H9 (cell line): ENCODE data around the gene AATF. TPM values are rescaled to one million over a fixed set of nuclear protein-coding genes. Genes with fewer than 3 reads are reported as not detected.

ENCODE experiments used
- DNase-seq: peaks from one replicate; pipeline ENCODE4 v3.0.0-alpha.2; 2017
- H2AFZ ChIP-seq: one replicate; pipeline ENCODE4 v1.6.1; 2013; ENCODE audit warnings: mild to moderate bottlenecking, low read length, control low read depth, moderate library complexity
- H2AK5ac ChIP-seq: 2 replicates; pipeline ENCODE4 v1.6.1; 2013; ENCODE audit warnings: low read length, control low read depth, mixed read lengths; ENCODE audit not compliant: insufficient read length
- H2BK120ac ChIP-seq: one replicate; pipeline ENCODE4 v1.6.1; 2013; ENCODE audit warnings: low read depth, mild to moderate bottlenecking, low read length, control low read depth, inconsistent platforms; ENCODE audit not compliant: poor library complexity, severe bottlenecking
- H2BK12ac ChIP-seq: 2 replicates; pipeline ENCODE4 v1.6.1; 2013; ENCODE audit warnings: low read length, control low read depth, mixed read lengths, low read depth; ENCODE audit not compliant: insufficient read length
- H2BK15ac ChIP-seq: 2 replicates; pipeline ENCODE4 v1.6.1; 2013; ENCODE audit warnings: low read depth, low read length, control low read depth
- H2BK20ac ChIP-seq: one replicate; pipeline ENCODE4 v1.6.1; 2013; ENCODE audit warnings: low read depth, mild to moderate bottlenecking, low read length, control low read depth, inconsistent platforms; ENCODE audit not compliant: poor library complexity, severe bottlenecking
- H2BK5ac ChIP-seq: 2 replicates; pipeline ENCODE4 v1.6.1; 2013; ENCODE audit warnings: low read length, control low read depth, mixed read lengths; ENCODE audit not compliant: insufficient read length
- H3K14ac ChIP-seq: 2 replicates; pipeline ENCODE4 v1.6.1; 2013; ENCODE audit warnings: low read length, control low read depth; ENCODE audit not compliant: insufficient read depth
- H3K18ac ChIP-seq: 2 replicates; pipeline ENCODE4 v1.6.1; 2013; ENCODE audit warnings: low read depth, mild to moderate bottlenecking, mixed read lengths, low read length, control low read depth; ENCODE audit not compliant: insufficient read length
- H3K23ac ChIP-seq: 2 replicates; pipeline ENCODE4 v1.6.1; 2013; ENCODE audit warnings: low read length, control low read depth, mixed read lengths, low read depth; ENCODE audit not compliant: insufficient read length
- H3K23me2 ChIP-seq: 2 replicates; pipeline ENCODE4 v1.6.1; 2013; ENCODE audit warnings: low read depth, mild to moderate bottlenecking, mixed read lengths, low read length, control low read depth; ENCODE audit not compliant: insufficient read length, poor library complexity, severe bottlenecking
- H3K27ac ChIP-seq: 2 replicates; pipeline ENCODE4 v1.5.1; 2013; ENCODE audit warnings: low read length, control low read depth, mixed read lengths, low read depth; ENCODE audit not compliant: insufficient read length
- H3K27me3 ChIP-seq: 2 replicates; pipeline ENCODE4 v1.6.1; 2013; ENCODE audit warnings: low read length, control low read depth, inconsistent platforms; ENCODE audit not compliant: insufficient read depth
- H3K4ac ChIP-seq: 2 replicates; pipeline ENCODE4 v1.6.1; 2013; ENCODE audit warnings: low read depth, mild to moderate bottlenecking, control low read depth, inconsistent platforms, low read length, moderate library complexity
- H3K4me1 ChIP-seq: 2 replicates; pipeline ENCODE4 v1.6.1; 2013; ENCODE audit warnings: low read length, control low read depth, inconsistent platforms; ENCODE audit not compliant: insufficient read depth
- H3K4me2 ChIP-seq: 2 replicates; pipeline ENCODE4 v1.6.1; 2013; ENCODE audit warnings: low read length, control low read depth, mixed read lengths; ENCODE audit not compliant: insufficient read length, insufficient read depth
- H3K56ac ChIP-seq: 2 replicates; pipeline ENCODE4 v1.6.1; 2013; ENCODE audit warnings: low read depth, mild to moderate bottlenecking, mixed read lengths, low read length, control low read depth; ENCODE audit not compliant: insufficient read length
- H3K79me1 ChIP-seq: 2 replicates; pipeline ENCODE4 v1.6.1; 2013; ENCODE audit warnings: low read depth, mild to moderate bottlenecking, moderate library complexity, low read length, control low read depth, inconsistent platforms; ENCODE audit not compliant: insufficient read depth, poor library complexity, severe bottlenecking
- H3K79me2 ChIP-seq: 2 replicates; pipeline ENCODE4 v1.6.1; 2013; ENCODE audit warnings: low read length, control low read depth, inconsistent platforms; ENCODE audit not compliant: insufficient read depth
- H3K9ac ChIP-seq: 2 replicates; pipeline ENCODE4 v1.6.1; 2013; ENCODE audit warnings: low read length, control low read depth, mixed read lengths; ENCODE audit not compliant: insufficient read length; ENCODE audit errors: extremely low read depth
- H3K9me3 ChIP-seq: one replicate; pipeline ENCODE4 v1.6.1; 2013; ENCODE audit warnings: low read depth, low read length, inconsistent platforms; ENCODE audit not compliant: control insufficient read depth
- H3T11ph ChIP-seq: one replicate; pipeline ENCODE4 v1.6.1; 2013; ENCODE audit warnings: mild to moderate bottlenecking, low read length, control low read depth, inconsistent platforms
- H4K20me1 ChIP-seq: one replicate; pipeline ENCODE4 v1.6.1; 2013; ENCODE audit not compliant: control insufficient read depth, insufficient read length, insufficient read depth
- H4K5ac ChIP-seq: 2 replicates; pipeline ENCODE4 v1.6.1; 2013; ENCODE audit warnings: low read depth, mild to moderate bottlenecking, mixed read lengths, low read length, control low read depth; ENCODE audit not compliant: insufficient read length
- H4K8ac ChIP-seq: replicated peaks from 2 replicates; pipeline ENCODE4 v1.6.1; 2013; ENCODE audit warnings: low read length, control low read depth, mixed read lengths, low read depth; ENCODE audit not compliant: insufficient read length
- H4K91ac ChIP-seq: 2 replicates; pipeline ENCODE4 v1.6.1; 2013; ENCODE audit warnings: low read depth, mild to moderate bottlenecking, moderate library complexity, mixed read lengths, low read length, control low read depth; ENCODE audit not compliant: insufficient read length
- H3K27ac Mint-ChIP-seq, 3 experiments: 2 replicates in 2 of 3; 3 replicates in 1 of 3; pipeline ENCODE4 v1.8.0; 2020 to 2021; ENCODE audit warnings: mixed read lengths in 3 of 3, mild to moderate bottlenecking in 1 of 3, moderate library complexity in 1 of 3
- H3K27me3 Mint-ChIP-seq: 2 replicates; pipeline ENCODE4 v1.8.0; 2021; ENCODE audit warnings: low read depth, mild to moderate bottlenecking, moderate library complexity, mixed read lengths
- H3K36me3 Mint-ChIP-seq, 3 experiments: 2 replicates in 2 of 3; 3 replicates in 1 of 3; pipeline ENCODE4 v1.8.0; 2020 to 2021; ENCODE audit warnings: low read depth in 3 of 3, mixed read lengths in 3 of 3; ENCODE audit not compliant: insufficient read depth in 1 of 3
- H3K4me1 Mint-ChIP-seq, 2 experiments: 2 replicates each; pipeline ENCODE4 v1.8.0; 2020; ENCODE audit warnings: mixed read lengths in 2 of 2
- H3K4me3 Mint-ChIP-seq, 2 experiments: 2 replicates in 1 of 2; 3 replicates in 1 of 2; pipeline ENCODE4 v1.8.0; 2020 to 2021; ENCODE audit warnings: mild to moderate bottlenecking in 2 of 2, mixed read lengths in 2 of 2, moderate library complexity in 1 of 2
- H3K9me3 Mint-ChIP-seq, 2 experiments: 2 replicates in 1 of 2; 3 replicates in 1 of 2; pipeline ENCODE4 v1.8.0; 2020; ENCODE audit warnings: mild to moderate bottlenecking in 2 of 2, mixed read lengths in 2 of 2, moderate library complexity in 1 of 2
- WGBS: extraction: QIAGEN DNeasy Blood & Tissue Kit; methylation state at CpG from one replicate; pipeline ENCODE4 v1.1.7; 2013; ENCODE audit warnings: missing lambda C conversion rate, low lambda C conversion rate, mixed read lengths; ENCODE audit not compliant: insufficient read length; ENCODE audit errors: extremely low coverage; 5-methylcytosine and 5-hydroxymethylcytosine counted together
- total RNA-seq: library from RNA; stranded (reverse); gene quantifications from 2 replicates; pipeline ENCODE4 v1.2.1, GENCODE V29; 2021
- TF ChIP-seq, protein P1 (sequence below): fragments of 200-600 bp; sonication (generic); conservative IDR thresholded peaks from 3 replicates; pipeline ENCODE4 v1.8.0; 2021; ENCODE audit warnings: antibody characterized with exemption, mild to moderate bottlenecking

AATF gene
- total RNA-seq, 1 experiment from 2014 or later = 69.6 TPM

DNA sequence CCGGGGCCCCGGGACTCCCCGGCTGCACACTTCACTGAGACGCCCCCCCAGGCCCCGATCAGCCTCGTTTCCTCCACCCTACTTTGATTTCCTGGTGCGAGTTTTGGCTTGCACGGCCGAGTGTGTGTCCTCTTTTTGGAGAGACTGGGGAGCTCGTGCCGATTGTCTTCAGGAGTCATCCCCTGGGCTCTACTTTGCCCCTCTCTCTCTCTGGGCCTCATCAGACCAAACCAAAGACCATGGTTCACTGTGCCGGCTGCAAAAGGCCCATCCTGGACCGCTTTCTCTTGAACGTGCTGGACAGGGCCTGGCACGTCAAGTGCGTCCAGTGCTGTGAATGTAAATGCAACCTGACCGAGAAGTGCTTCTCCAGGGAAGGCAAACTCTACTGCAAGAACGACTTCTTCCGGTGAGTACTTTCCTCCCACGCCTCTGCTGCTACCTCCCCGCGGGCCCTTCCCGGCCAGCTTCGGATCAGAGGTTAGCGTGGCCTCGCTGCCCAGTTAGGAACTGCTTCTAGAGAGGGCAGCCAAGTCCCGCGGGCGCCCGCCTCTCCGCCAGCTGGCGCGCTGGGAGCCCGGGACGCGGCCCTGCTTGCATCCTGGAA lies 10.7 kb upstream of the AATF start:
- no peak overlapping the region for H2AK5ac ChIP-seq
- H3K79me2 ChIP-seq = no peaks in the 10 kb centered on the region
- H2BK120ac ChIP-seq = no peak overlapping the region
- no peak overlapping the region for H3K56ac ChIP-seq
- H4K20me1 ChIP-seq = peaks cover 4% of the 10 kb centered on the region
- H2AFZ ChIP-seq = no peak overlapping the region
- H3K4me2 ChIP-seq = peak overlapping the region; percentile 65
- no peak overlapping the region for H2BK15ac ChIP-seq
- H3K9ac ChIP-seq = no peak overlapping the region
- no peaks in the 10 kb centered on the region; a peak in 1 of 7 replicates for H3K36me3 Mint-ChIP-seq
- H3K23me2 ChIP-seq = peaks cover 30% of the 10 kb centered on the region
- H3K27ac ChIP-seq = no peak overlapping the region
- no CpG with 5 or more reads among the region's 36 CpGs for WGBS
- no peaks in the 10 kb centered on the region for H3K79me1 ChIP-seq
- H2BK20ac ChIP-seq = no peak overlapping the region
- no peak overlapping the region for H3K23ac ChIP-seq
- no peaks in the 10 kb centered on the region for H3K9me3 ChIP-seq
- H3K27me3 ChIP-seq = peaks cover 86% of the 10 kb centered on the region
- peak; percentile 81 for DNase-seq
- no peak overlapping the region for H3K4ac ChIP-seq
- no peak overlapping the region for H3T11ph ChIP-seq
- no peak overlapping the region for H4K8ac ChIP-seq
- TF ChIP-seq, protein P1, sequence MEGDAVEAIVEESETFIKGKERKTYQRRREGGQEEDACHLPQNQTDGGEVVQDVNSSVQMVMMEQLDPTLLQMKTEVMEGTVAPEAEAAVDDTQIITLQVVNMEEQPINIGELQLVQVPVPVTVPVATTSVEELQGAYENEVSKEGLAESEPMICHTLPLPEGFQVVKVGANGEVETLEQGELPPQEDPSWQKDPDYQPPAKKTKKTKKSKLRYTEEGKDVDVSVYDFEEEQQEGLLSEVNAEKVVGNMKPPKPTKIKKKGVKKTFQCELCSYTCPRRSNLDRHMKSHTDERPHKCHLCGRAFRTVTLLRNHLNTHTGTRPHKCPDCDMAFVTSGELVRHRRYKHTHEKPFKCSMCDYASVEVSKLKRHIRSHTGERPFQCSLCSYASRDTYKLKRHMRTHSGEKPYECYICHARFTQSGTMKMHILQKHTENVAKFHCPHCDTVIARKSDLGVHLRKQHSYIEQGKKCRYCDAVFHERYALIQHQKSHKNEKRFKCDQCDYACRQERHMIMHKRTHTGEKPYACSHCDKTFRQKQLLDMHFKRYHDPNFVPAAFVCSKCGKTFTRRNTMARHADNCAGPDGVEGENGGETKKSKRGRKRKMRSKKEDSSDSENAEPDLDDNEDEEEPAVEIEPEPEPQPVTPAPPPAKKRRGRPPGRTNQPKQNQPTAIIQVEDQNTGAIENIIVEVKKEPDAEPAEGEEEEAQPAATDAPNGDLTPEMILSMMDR = no peak
- H3K27me3 Mint-ChIP-seq = peaks cover 100% of the 10 kb centered on the region
- H3K4me1 Mint-ChIP-seq = peaks cover 56 to 70% of the 10 kb centered on the region in 2 experiments
- H3K18ac ChIP-seq = no peak overlapping the region
- H2BK12ac ChIP-seq = no peak overlapping the region
- H4K91ac ChIP-seq = no peak overlapping the region
- no peaks in the 10 kb centered on the region; the same call in 1 of the 2 replicates for H3K4me1 ChIP-seq
- H3K4me3 Mint-ChIP-seq = peak overlapping the region; percentile 57 to 91
- peaks cover 0 to 3% of the 10 kb centered on the region in 2 experiments; a peak in 1 of 5 replicates for H3K9me3 Mint-ChIP-seq
- no peak overlapping the region for H2BK5ac ChIP-seq
- H4K5ac ChIP-seq = no peak overlapping the region
- H3K27ac Mint-ChIP-seq = no peak overlapping the region
- H3K14ac ChIP-seq = no peak overlapping the region
